NCI-H1930 (cell line): ENCODE results near the gene GFRAL.
"Not testable (repeated sequence)": the region's sequence is repeated elsewhere in the genome, so short reads cannot be mapped to it uniquely, and the experiment has no call there.

ENCODE experiments used
- DNase-seq, 2 experiments: peaks; one replicate each; lab custom pipeline; 2025; lab: John Stamatoyannopoulos, UW

Gene GFRAL

GRCh38 chr6:55327169-55327568 lies at the start of gene GFRAL:
GFRAL (plus strand) TSS chr6:55327469; CDS start chr6:55327555, 86 bp downstream.
- no peak for DNase-seq

- no peak for DNase-seq
Measured at GRCh38 chr6:55277646-55278045, 49.6 kb upstream of the GFRAL start.

DNA sequence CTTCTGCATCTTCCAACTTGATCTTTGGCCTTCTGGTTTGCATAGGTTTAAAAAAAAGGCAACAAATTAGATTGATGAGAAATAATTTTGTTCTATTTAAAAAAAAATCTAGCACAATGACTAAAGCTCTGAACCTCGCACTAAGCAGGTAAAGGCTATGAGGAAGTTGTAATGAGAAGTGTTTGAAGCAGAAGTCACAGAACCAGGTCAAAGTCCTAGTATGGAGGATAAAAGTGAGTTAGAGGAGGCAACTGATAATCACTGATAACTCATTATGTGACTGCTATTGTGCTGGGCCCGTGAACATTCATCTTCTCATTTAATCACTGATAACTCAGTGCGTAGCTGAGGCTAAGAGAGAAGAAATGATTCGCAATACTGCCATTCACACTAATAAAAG lies 46.1 kb upstream of the GFRAL start:
- DNase-seq = no peak

GRCh38 chr6:55282115-55282514 lies 45.2 kb upstream of the GFRAL start:
- DNase-seq = no peak

GRCh38 chr6:55286824-55287223 lies 40.4 kb upstream of the GFRAL start:
- DNase-seq = no peak

- no peak for DNase-seq
Measured at GRCh38 chr6:55290736-55291135, 36.5 kb upstream of the GFRAL start.

DNA sequence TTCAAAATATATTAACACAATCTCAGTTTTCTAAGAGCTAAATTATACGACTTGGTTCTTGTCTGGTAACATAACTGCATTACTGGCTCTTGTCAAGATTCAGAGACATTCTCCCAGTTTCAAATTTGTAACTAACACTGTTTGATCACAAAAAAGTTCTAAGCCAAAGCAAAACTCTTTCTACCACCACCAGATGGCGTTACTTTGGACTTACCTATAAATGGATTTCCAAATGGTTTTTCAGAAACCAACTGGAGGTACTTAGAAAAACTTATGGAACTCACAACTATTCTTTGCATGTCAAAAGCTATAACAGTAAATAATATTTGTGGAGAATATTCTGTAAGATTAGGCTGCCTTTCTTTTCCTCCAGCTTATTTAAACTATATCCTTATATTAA lies 34.2 kb upstream of the GFRAL start:
- no peak for DNase-seq

DNA sequence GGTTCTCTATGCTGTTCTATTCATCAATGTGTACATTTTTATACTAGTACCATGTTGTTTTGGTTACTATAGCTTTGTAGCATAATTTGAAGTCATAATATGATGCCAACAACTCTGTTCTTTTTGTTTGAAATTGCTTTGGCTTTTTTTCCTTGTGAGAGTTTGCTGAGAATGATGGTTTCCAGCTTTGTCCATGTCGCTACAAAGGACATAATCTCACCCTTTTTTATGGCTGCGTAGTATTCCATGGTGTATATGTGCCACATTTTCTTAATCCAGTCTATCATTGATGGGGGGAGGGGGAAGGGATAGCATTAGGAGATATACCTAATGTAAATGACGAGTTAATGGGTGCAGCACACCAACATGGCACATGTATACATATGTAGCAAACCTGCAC lies 30.1 kb upstream of the GFRAL start:
- DNase-seq = not testable (repeated sequence)

DNA sequence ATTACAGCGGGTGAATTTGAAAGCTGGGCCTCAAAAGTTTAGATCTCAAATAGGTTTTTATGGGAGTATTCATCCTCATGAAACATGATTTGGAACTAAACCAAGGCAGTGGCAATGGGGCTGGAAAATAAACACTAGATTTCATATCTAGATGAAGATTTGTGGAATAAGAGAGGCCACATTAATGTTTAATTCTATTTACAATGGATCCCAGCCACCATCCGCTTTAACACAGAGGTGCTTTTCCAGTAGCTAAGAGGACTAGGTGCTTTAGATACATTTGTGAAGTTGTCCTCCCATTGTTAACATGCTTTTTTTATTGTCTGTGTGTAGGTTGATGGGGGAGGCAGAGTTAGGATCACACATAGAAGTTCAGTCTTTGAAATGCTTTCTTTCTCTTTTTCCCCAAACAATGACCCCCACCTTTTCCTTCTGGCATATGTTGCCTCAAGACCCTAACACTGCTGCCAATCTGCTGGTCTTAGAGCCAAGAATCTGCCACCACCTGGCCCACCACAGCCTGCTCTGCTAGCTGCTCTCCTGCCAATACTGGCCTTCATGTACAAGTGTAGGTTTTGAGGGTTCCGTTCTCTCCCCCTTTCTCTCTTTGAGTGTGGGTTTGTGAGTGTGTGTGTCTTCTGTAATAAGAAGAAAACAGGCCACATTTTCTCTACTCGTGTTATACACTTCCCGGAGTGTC lies 27.8 kb upstream of the GFRAL start:
- no peak for DNase-seq

DNA sequence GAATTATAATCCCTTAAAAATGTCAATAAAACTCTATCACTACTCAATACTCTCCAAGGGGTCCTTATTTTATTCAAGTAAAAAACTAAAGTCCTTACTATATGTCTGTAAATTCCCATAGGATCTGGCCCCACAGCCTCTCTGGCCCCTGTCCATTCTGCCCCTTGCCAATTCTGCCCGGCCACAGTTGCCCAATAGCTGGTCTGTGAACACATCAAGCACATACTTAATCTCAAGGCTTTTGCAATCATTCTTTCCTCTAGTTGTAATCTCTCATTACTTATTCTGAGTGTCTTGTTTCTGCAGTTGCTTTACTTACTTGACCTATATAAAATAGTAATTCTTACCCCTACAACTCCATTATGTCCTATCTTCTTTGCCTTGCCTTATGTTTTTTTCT lies 22.5 kb upstream of the GFRAL start:
- no peak for DNase-seq

DNA sequence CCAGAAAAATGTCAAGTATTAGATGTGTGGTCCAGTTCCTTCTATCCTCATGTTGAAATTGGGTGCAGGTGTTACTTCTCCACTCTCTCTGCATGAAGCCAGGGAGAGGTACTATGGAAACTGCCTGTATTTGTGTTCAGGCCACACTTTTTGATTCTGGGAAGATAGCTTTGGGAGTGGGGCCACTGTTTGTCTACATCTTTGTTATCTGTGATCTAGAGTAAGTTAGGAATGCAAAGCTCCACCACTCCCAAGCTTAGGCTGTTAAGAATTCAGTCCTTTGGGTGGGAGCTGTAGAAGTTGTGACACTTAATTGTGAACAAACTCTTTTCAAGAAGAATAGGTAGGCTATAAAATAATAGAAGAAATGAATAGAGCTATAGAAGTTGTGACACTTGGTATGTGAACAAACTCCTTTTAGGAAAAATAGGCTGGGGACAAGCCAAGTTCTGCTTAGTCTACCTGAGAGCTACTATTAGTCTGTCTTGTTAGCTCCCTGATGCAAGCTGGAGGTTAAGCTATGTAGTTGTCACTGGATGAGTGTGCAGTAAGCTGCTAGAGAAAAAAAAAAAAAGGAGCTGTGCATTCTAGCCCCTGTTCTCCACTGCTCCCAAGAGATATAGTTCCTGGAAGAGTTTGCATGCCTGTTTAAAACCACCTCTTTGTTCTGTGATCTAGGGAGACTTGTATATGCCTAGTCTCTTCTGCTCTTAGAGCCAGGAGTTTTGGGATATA lies 7.1 kb upstream of the GFRAL start:
- no peak for DNase-seq

- DNase-seq = no peak
Measured at GRCh38 chr6:55320696-55321086, 6.6 kb upstream of the GFRAL start.

DNA sequence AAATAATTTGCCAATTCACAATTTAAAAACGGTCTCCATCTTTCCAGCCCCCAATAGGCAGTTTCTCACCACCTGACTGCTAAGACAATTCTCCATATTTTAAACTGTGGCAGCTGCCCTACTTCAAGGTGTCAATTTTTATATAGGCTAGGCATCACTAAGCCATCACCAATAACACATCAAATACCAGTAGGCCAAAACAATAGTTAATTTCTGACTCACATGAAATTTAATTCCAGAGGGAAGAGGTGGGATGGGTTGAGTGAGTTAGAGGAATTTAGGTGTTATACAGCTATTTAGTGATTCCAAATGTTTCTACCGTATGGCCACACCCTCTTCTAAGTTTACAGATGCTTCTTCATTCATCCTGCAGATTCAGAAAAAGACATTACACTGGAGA lies 49.9 kb downstream of the GFRAL start:
- DNase-seq = no peak

DNA sequence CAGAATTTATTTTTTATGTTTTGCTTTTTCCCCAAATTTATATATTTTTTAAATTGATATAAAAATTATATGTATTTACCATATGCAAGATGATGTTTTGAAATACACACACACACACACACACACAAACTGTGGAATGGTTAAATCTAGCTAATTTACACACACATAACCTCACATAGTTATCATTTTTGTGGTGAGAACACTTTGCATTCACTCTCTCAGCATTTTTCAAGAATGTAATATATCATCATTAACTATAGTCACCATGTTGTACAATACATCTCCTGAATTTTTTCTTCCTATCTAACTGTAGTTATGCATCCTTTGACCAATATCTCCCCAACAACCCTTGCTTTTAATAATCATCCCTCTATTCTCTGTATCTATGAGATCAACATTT lies 52.2 kb downstream of the GFRAL start:
- DNase-seq = no peak

DNA sequence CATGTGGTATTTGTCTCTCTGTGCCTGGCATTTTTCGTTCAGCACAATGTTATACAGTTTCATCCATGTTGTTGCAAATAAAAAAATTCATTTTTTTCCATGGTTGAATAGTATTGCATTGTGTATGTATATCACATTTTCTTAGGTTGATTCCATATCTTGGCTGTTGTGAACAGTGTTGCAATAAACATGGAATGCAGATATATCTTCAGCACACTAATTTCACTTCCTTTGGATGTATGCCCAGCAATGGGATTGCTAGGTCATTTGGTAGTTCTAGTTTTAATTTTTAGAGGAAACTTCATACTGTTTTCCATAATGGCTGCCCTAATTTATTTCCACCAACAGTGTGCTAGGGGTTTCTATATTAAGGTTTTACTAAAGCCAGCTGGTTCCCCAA lies 52.6 kb downstream of the GFRAL start:
- no peak for DNase-seq

DNA sequence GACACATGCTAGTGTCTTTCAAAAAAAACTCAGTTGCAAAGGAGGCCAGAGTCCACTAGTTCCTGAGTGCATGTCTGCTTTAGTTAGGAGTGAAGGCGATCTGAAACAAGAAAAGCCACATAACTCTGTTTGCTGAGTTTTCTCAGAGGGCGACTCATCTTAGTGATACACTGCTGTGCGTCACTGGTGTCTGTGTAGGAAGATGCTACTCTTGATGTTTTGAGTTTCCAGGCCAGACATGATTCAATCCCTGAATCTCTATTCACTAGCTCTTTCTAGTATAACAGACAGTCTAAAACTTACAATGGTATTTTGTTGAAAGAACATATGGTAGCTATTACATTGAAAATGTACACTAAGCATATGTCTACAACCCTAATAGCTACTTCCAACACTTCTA lies 60.9 kb downstream of the GFRAL start:
- no peak for DNase-seq

GRCh38 chr6:55395871-55396270 lies 68.6 kb downstream of the GFRAL start:
- DNase-seq = no peak

DNA sequence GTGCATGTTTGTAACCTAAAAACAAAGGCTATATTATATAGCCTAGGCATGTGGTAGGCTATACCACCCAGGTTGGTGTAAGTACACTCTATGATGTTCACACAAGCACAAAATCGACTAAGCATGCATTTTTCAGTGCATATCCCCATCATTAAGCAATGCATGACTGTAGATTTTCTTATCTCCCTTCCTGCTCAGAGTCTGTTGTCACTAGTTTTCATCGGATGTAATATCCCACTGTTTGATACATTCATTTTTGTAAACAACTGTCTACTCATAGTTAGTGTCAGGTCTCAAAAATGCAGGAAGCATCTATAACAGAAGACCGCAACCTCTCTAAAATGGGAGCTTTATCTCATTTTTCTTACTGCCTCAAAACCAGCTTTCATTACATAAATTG lies 70.7 kb downstream of the GFRAL start:
- no peak for DNase-seq

GRCh38 chr6:55399351-55399750 lies 72.1 kb downstream of the GFRAL start:
- DNase-seq = no peak

GRCh38 chr6:55405474-55406235 lies 78.4 kb downstream of the GFRAL start:
- DNase-seq = no peak

DNA sequence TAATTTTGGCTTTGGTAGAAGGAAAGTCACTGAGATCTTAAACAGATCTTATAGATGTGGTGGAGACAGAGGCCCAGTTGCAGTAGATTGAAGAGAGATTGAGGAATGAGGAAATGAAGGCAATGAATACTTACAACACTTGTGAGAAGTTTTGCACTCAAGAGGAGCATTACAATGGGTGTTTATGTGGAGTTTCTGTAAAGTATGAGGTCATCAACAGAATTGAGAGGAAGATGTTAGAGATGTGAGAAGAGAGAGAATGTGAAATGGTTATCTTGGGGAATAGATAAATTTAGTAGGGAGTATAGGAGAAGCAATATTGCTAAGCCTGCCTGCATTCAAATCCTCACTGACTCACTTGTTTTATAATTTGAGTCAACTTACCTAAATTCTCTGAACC lies 83.4 kb downstream of the GFRAL start:
- DNase-seq = no peak

DNA sequence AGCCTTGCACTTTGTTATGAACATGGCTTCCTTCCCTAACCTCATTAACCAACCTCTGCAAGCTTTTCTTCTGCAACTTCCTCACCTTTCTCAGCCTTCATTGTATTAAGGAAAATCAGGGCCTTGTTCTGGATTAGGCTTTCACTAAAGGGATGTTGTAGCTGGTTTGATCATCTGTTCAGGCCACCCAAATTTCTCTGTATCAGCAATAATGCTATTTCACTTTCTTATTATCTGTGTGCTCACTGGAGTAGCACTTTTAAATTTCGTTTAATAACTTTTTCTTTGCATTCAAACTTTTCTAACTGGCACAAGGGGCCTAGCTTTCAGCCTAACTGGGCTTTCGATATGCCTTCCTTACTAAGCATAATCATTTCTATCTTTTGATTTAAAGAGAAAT lies 96.7 kb downstream of the GFRAL start:
- DNase-seq = no peak
